Caki2 (cell line): Measurements from ENCODE around the gene KIF5C. TPM values are rescaled to one million over a fixed set of nuclear protein-coding genes. Genes with fewer than 3 reads are reported as not detected.
A peak's percentile ranks its signal among the peaks of the same experiment; 100 is the strongest.

ENCODE experiments used
- DNase-seq: peaks from one replicate; pipeline ENCODE4 v3.0.0-alpha.2; 2015; ENCODE audit warnings: low read depth
- in situ Hi-C: cut with HindIII; loops from 2 replicates; pipeline ENCODE4 v1.10.0; 2016; ENCODE audit warnings: low sequenced_read_pairs, low pct_unique_long_range_greater_than_20kb, mixed read lengths
- total RNA-seq: library from RNA; depleted of rRNA; stranded (reverse); fragments of >200 nt; shearing (Covaris generic); gene quantifications from 2 replicates; pipeline ENCODE4 v1.2.3, GENCODE V29; 2014; ENCODE audit warnings: low replicate concordance

Gene KIF5C
- total RNA-seq, 1 experiment from 2014 or later, result not detected

- in situ Hi-C loops, result no loop called here
- no peak for DNase-seq
Measured at GRCh38 chr2:148882051-148882450, 7.0 kb downstream of the KIF5C start.

DNA sequence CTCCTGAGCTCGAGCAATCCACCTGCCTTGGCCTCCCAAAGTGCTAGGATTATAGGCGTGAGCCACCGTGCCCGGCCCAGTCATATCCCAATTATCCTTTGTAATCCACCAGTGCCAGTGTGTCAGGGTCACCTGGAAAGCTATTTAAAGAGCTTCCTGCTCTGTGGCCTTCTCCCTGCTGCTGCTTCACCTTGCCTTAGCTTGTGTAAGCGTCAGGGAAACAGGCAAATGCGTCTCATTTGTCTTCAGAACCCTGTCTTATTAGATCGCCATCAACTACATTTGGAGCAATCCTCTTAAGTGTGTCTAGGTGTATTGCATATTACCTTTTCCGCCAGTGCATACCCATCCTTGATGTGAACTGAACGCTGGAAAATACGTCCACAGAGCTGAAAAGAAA lies 10.2 kb downstream of the KIF5C start:
- no peak for DNase-seq
- in situ Hi-C loops, result no loop called here

DNA sequence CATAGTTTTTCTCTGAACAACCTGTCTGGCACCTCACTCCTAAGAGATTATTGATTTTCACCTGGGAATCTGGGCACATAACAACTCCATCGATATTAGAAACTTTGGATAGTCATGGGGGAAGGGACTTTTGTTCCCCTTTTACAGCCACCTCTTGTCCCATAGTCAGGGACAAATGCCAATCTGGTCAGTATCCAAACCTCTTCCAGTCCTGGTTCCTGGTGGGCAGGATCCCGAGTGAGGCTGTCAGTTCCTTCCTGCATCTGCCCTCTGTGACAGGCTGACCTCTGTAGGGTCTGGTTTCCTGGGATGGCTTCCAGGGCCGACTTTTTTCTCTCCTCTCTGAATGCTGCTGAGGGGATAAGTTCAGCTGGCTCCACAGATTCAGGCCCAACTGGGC lies 11.0 kb downstream of the KIF5C start:
- DNase-seq, result no peak
- in situ Hi-C loops, result no loop called here

- no peak for DNase-seq
- in situ Hi-C loops, result no loop called here
Measured at GRCh38 chr2:148887350-148888002, 12.4 kb downstream of the KIF5C start.

- no peak for DNase-seq
- in situ Hi-C loops, result no loop called here
Measured at GRCh38 chr2:148888003-148888501, 13.0 kb downstream of the KIF5C start.

- no peak for DNase-seq
- in situ Hi-C loops, result no loop called here
Measured at GRCh38 chr2:148888986-148889385, 14.0 kb downstream of the KIF5C start.

DNA sequence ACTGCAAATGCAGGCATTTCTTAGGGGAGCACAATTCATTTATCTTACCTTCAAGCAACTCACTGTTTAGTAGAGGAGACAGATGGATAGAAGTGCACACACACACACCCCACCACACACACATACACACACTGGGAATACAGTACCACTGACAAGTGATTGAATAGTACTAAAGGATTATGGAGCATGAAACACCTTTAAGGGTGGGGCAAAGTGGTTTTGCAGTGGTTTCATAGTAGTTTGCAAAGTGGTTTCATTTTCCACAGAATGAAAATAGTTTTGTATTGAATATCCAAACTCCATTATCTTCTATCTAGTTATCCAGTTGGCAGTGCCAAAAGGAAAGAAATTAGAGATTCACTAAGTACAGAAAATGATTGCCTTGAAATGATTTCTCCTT lies 18.9 kb downstream of the KIF5C start:
- in situ Hi-C loops, result no loop called here

DNA sequence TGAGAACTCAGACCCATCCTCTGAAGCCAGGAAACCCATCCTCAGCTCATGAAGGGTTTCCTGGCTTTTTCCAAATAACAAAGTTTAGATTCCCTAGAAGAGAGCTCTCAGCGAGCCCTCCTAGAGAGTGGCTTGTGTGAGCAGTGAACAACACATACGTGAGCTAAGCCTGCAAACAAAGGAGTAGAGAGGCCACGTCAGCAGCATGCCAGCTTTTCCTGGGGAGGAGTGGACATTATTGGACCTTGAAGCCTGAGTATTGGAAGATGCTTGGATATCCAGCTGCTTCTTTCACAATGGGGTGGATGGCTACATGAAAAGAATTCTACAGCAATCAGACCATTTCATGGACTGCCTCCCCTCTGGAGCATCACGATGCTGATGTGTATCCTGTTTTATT lies 21.1 kb downstream of the KIF5C start:
- no peak for DNase-seq
- in situ Hi-C loops, result no loop called here

More for the DNA sequence above, 18.9 kb downstream of the KIF5C start:
- no peak for DNase-seq

DNA sequence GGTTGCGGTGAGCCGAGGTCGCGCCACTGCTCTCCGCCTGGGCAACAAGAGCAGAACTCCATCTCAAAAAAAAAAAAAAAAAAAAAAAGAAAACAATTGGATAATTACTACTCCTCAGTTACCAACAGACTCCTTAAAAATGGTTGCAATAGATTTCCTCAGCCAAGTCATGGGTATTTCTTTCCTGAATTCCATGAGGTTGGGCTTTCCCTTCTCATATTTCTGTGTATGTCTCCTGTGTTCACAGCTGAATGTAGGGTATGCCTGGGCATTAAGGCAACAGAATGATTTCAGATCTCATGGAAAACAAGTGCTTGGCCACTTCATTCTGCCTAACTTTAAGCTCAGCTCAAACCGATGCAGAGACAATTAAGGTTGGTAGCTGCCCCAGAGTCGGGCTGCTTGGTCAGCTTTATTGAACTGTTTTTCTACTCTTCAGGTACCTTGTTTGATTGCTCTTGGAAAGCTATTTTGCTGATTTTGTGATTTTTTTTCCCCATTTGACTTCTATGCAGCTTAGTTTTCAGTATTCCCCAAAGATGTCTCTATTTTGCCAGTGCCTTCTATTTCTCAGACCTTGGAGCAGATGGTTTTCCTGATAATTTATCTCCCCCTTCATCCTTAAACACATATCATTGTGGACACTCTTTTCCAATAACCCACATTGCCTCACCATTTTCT lies 24.8 kb downstream of the KIF5C start:
- in situ Hi-C loops, result no loop called here
- no peak for DNase-seq

- in situ Hi-C loops, result no loop called here
- DNase-seq, result no peak
Measured at GRCh38 chr2:148900350-148900837, 25.4 kb downstream of the KIF5C start.

- no peak for DNase-seq
- in situ Hi-C loops, result no loop called here
Measured at GRCh38 chr2:148901142-148901541, 26.1 kb downstream of the KIF5C start.

GRCh38 chr2:148902798-148903197 lies 27.8 kb downstream of the KIF5C start:
- in situ Hi-C loops, result no loop called here

GRCh38 chr2:148903294-148903693 lies 28.3 kb downstream of the KIF5C start:
- in situ Hi-C loops, result no loop called here

More at GRCh38 chr2:148902798-148903197, 27.8 kb downstream of the KIF5C start:
- no peak for DNase-seq

DNA sequence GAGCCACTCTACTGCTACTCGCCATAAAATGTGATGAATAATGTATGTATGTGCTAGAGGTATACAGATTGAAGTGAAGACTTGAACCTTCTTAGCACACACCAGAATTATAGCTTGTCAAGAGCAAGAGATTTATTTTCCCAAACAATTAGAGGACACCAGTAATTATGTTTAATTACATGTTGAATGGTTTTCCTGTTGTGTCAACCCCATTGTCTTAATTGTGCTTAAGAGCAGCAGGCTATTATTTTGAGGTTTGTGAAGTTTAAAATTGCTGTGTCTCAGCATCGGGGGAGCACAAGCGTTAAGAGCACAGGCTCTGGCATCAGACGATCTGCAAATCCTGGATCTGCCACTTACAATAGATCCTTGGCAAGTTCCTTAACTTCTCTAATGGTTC lies 29.0 kb downstream of the KIF5C start:
- no peak for DNase-seq
- in situ Hi-C loops, result no loop called here

More at GRCh38 chr2:148903294-148903693, 28.3 kb downstream of the KIF5C start:
- no peak for DNase-seq

DNA sequence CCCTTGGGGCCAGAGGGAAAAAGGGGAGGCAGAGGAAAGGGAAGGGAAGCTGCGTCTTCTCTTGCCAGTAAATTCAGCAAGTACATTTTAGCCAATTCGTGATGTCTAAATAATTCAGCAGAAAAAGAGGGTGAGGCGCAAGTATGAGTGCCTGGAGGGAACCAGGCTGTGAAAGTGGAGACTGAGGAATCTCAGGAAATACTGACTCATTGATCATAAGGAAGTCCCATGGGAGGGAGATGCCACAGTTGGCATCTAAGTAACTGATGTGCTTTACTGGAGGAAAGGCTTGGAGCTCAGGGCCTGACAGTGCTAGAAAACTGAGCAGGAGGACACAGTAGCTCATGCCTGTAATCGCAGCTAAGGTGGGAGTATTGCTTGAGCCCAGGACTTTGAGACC lies 31.1 kb downstream of the KIF5C start:
- in situ Hi-C loops, result no loop called here
- DNase-seq, result no peak

DNA sequence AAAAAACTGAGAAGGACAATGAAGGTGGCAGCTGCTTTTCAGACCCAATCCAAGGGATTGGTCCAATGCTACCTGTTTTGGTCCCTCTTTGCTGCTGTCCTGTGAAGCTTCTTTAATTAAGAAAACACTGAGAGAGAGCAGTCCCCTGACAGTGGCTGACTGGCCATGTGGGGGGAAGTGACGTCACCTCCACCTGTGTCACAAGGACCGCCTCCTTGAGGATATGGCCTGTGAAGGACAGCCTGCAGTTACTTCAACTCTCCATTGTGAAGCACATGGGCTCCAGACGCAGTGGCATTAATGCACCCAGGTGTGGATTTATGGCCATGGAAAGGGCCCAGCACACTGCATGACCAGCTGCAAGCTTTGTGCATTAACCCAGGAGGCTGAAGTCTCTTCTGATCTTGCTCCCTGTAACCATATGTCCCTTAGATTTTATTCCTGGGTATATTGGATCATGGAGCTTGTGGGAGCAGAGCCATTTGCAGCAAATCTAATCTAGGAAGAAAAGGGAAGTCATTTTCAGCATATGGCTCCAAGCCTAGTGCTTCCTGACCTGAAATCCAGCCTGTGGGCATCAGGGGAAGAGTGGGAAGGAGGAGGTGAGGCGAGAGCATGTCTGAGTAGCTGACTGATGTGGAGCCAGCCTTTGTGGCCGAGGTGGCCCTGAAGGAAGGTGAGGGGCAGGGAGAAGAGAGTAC lies 32.2 kb downstream of the KIF5C start:
- in situ Hi-C loops, result no loop called here
- DNase-seq, result no peak

DNA sequence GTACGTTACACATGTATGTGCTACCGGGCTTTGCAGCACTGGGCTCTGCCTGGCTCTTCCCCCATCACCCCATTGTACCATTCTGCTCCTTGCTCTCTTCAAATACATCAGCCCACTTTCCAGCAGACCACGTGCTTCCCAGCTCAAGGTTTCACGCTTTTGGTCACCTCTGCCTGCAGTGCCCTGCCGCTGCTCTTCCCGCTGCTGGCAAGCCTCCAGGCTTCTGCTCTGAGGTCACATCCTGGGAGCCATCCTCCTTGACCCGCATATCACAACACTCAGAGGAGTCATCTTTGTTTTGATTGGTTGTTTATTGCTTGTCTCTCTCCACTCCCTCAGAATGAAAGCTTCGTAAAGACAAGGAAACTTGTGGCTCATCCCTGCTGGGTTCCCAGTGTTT lies 34.1 kb downstream of the KIF5C start:
- in situ Hi-C loops, result no loop called here
- peak; percentile 13 for DNase-seq

- no peak for DNase-seq
- in situ Hi-C loops, result no loop called here
Measured at GRCh38 chr2:148913061-148913460, 38.0 kb downstream of the KIF5C start.

DNA sequence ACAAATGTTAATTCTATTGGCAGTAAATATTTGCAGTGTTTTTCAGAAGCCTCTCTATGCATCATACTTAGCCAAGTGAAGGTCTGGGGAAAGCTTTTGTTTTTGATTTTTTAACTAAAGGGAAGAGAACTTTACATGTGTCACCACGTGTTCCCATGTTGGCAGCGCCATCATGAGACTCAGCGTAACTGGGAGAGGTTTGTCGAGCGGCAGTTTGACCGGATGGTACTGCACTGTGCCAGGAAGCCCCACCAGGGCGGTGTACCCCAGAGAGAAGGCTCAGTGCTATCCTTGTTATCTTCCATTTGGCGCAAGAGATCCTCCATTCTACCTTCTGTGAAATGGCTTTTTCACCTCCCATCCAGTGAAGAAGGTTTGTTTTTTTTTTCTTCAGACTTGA lies 38.5 kb downstream of the KIF5C start:
- in situ Hi-C loops, result no loop called here
- DNase-seq, result no peak
